Liver (tissue), 9 donors: ENCODE measurements around the gene TENT5C. TPM values are rescaled to one million over a fixed set of nuclear protein-coding genes. Genes with fewer than 3 reads are reported as not detected.
A peak's percentile ranks its signal among the peaks of the same experiment; 100 is the strongest.

ENCODE experiments used
- DNase-seq: peaks from one replicate; pipeline ENCODE4 v3.0.0-alpha.2; 2017; ENCODE audit warnings: low spot score
- H3K27ac ChIP-seq, 2 donors: one replicate each; pipeline ENCODE4 v1.7.0; 2013; ENCODE audit warnings: inconsistent platforms in 2 of 2, low read length in 2 of 2, control low read depth in 1 of 2, low read depth in 1 of 2, mild to moderate bottlenecking in 1 of 2
- H3K27me3 ChIP-seq, 4 donors: one replicate each; pipeline versions ENCODE4 v1.6.1 to v1.7.0; 2013; ENCODE audit warnings: low read length in 3 of 4, inconsistent platforms in 1 of 4, mild to moderate bottlenecking in 1 of 4, moderate library complexity in 1 of 4; ENCODE audit not compliant: control insufficient read depth in 4 of 4, insufficient read depth in 4 of 4
- H3K36me3 ChIP-seq, 4 donors: one replicate each; pipeline versions ENCODE4 v1.6.1 to v1.7.0; 2013; ENCODE audit warnings: low read length in 3 of 4, mild to moderate bottlenecking in 3 of 4, low read depth in 1 of 4, moderate library complexity in 1 of 4; ENCODE audit not compliant: control insufficient read depth in 4 of 4, insufficient read depth in 3 of 4
- H3K4me1 ChIP-seq, 4 donors: one replicate each; pipeline versions ENCODE4 v1.6.1 to v1.7.0; 2013; ENCODE audit warnings: low read length in 3 of 4, mild to moderate bottlenecking in 3 of 4, moderate library complexity in 1 of 4; ENCODE audit not compliant: control insufficient read depth in 4 of 4, insufficient read depth in 4 of 4
- H3K4me3 ChIP-seq, 3 donors: one replicate each; pipeline versions ENCODE4 v1.6.1 to v1.7.0; 2013; ENCODE audit warnings: low read length in 3 of 3, control low read depth in 1 of 3, low read depth in 1 of 3, mild to moderate bottlenecking in 1 of 3
- H3K9ac ChIP-seq, 2 donors: one replicate each; pipeline ENCODE4 v1.7.0; 2013; ENCODE audit warnings: low read length in 2 of 2, mild to moderate bottlenecking in 2 of 2, moderate library complexity in 2 of 2, control low read depth in 1 of 2, low read depth in 1 of 2
- H3K9me3 ChIP-seq, 4 donors: one replicate each; pipeline versions ENCODE4 v1.6.1 to v1.7.0; 2013; ENCODE audit warnings: low read length in 3 of 4; ENCODE audit not compliant: control insufficient read depth in 4 of 4
- CTCF ChIP-seq: fragments of 150-350 bp; IDR thresholded peaks from 2 replicates; pipeline ENCODE4 v1.5.1; 2017; ENCODE audit warnings: improper control_type of control experiment, low read depth, low read length; ENCODE audit not compliant: missing input control
- EGR1 ChIP-seq, 2 donors: IDR thresholded peaks; 2 replicates each; pipeline ENCODE4 v1.6.1; 2016 to 2018; ENCODE audit warnings: antibody characterized with exemption in 2 of 2, low read depth in 2 of 2
- FOXA1 ChIP-seq: IDR thresholded peaks from 2 replicates; pipeline ENCODE4 v1.6.1; 2016; ENCODE audit warnings: antibody characterized with exemption
- FOXA2 ChIP-seq: IDR thresholded peaks from 2 replicates; pipeline ENCODE4 v1.6.1; 2016; ENCODE audit warnings: antibody characterized with exemption
- GABPA ChIP-seq, 2 donors: IDR thresholded peaks in 1 of 2; conservative IDR thresholded peaks in 1 of 2; 2 replicates each; pipeline ENCODE4 v1.6.1; 2016; ENCODE audit warnings: antibody characterized with exemption in 2 of 2, mild to moderate bottlenecking in 1 of 2, moderate library complexity in 1 of 2
- HNF4A ChIP-seq, 2 donors: conservative IDR thresholded peaks; 2 replicates each; pipeline ENCODE4 v1.6.1; 2016; ENCODE audit warnings: antibody characterized with exemption in 2 of 2, mild to moderate bottlenecking in 2 of 2
- HNF4G ChIP-seq: IDR thresholded peaks from 2 replicates; pipeline ENCODE4 v1.6.1; 2016; ENCODE audit warnings: antibody characterized with exemption
- JUND ChIP-seq, 2 donors: IDR thresholded peaks; 2 replicates each; pipeline ENCODE4 v1.6.1; 2016; ENCODE audit warnings: antibody characterized with exemption in 2 of 2
- NR2F2 ChIP-seq: IDR thresholded peaks from 2 replicates; pipeline ENCODE4 v1.6.1; 2016; ENCODE audit warnings: antibody characterized with exemption
- RAD21 ChIP-seq, 2 donors: IDR thresholded peaks; 2 replicates each; pipeline ENCODE4 v1.6.1; 2016; ENCODE audit warnings: antibody characterized with exemption in 2 of 2, mild to moderate bottlenecking in 2 of 2
- RXRA ChIP-seq, 2 donors: IDR thresholded peaks; 2 replicates each; pipeline ENCODE4 v1.6.1; 2017 to 2018; ENCODE audit warnings: antibody characterized with exemption in 2 of 2, mild to moderate bottlenecking in 1 of 2
- SP1 ChIP-seq: IDR thresholded peaks from 2 replicates; pipeline ENCODE4 v1.6.1; 2018; ENCODE audit warnings: antibody characterized with exemption, mild to moderate bottlenecking
- TAF1 ChIP-seq: conservative IDR thresholded peaks from 2 replicates; pipeline ENCODE4 v1.6.1; 2016; ENCODE audit warnings: antibody characterized with exemption, mild to moderate bottlenecking
- YY1 ChIP-seq: IDR thresholded peaks from 2 replicates; pipeline ENCODE4 v1.6.1; 2016; ENCODE audit warnings: antibody characterized with exemption, mild to moderate bottlenecking
- WGBS: extraction: QIAGEN DNeasy Blood & Tissue Kit; methylation state at CpG from one replicate; pipeline ENCODE4 v1.1.7; 2013; 5-methylcytosine and 5-hydroxymethylcytosine counted together
- polyA plus RNA-seq, 2 donors: library from polyadenylated mRNA; stranded (reverse) in 1 of 2; unstranded in 1 of 2; fragments of 200-250 nt in 1 of 2; fragments of >200 nt in 1 of 2; fragmentation: Nextera tagmentation in 1 of 2; extraction: Ambion mirVana in 1 of 2; gene quantifications; one replicate each; pipeline versions ENCODE4 v1.2.1 to v1.2.3, GENCODE V29; 2013 to 2015
- total RNA-seq, 2 donors: library from RNA; depleted of rRNA; stranded (reverse); fragments of >200 nt; gene quantifications; one replicate each; pipeline ENCODE4 v1.2.3, GENCODE V29; 2014
- TF ChIP-seq, protein P1 (sequence below): IDR thresholded peaks from 2 replicates; pipeline ENCODE4 v1.6.1; 2016; ENCODE audit warnings: antibody characterized with exemption
- TF ChIP-seq, protein P2 (sequence below): IDR thresholded peaks from 2 replicates; pipeline ENCODE4 v1.6.1; 2016; ENCODE audit warnings: antibody characterized with exemption
- TF ChIP-seq, protein P3 (sequence below): IDR thresholded peaks from 2 replicates; pipeline ENCODE4 v1.6.1; 2016; ENCODE audit warnings: antibody characterized with exemption, mild to moderate bottlenecking
- TF ChIP-seq, protein P4 (sequence below): IDR thresholded peaks from 2 replicates; pipeline ENCODE4 v1.6.1; 2016; ENCODE audit warnings: antibody characterized with exemption
- donor health status: healthy.
- donor health status: healthy.
- donor health status: healthy.
- donor health status: healthy.
- donor health status: healthy.

The TENT5C gene
- total and polyA plus RNA-seq, 4 donors = 1.1 to 200 (median 4.8) TPM

DNA sequence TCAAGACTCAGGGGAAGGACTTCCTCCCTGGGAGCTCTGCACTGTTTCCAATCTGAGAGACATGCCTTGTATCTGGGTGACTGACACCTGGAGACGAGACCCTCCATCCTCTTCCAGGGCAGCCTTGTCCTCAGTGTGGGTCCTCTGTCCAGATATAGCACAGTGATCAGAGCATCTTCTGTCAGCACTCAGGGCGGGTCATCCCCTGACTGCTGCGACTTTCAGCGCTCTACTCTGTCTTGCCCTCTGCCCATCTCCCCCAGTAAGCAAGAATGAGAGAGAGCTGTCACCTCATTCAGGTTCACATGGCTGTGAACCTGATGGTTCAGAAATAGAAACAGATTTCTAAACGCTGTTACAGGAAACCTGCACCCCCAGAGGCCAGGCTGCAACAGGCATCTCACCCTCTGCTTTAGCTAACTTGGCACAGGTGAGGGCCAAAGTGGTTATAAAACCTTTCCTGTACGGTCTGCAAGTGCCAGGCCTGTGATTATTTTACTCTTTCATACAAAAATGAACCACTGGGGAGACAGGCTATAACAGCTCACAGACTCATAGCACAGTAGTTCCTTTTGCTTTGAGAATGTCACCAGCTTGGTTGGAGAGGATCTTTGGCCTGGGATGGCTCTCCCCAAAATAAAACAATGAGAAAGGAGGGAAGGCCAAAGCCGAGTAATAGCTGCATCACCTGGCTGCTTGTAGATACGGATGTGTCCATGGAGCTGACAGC, 11.4 kb upstream of the TENT5C start:
- no peak for DNase-seq

More for the DNA sequence above, 11.4 kb upstream of the TENT5C start:
- Histone ChIP-seq H3K27me3 (no peaks in the 10 kb centered on the region), H3K4me3 (no peak overlapping the region), H3K9ac (no peak overlapping the region), H3K36me3 (no peaks in the 10 kb centered on the region), H3K9me3 (no peaks in the 10 kb centered on the region), H3K4me1 (peaks cover 10 to 30% (median 21%) of the 10 kb centered on the region in 4 donors), H3K27ac (peak overlapping the region; percentile 44 to 59)
- whole genome bisulfite sequencing = 72% methylated on average over 8 of the region's 8 CpGs
- TF ChIP-seq GABPA (IDR thresholded peaks at IDR 0.05 in 1 of 2, conservative IDR thresholded peaks at IDR 0.05 in 1 of 2) (no peak), HNF4A (conservative IDR thresholded peaks at IDR 0.05) (peak; percentile 40 to 61), SP1 (peak; percentile 70), JUND (IDR thresholded peaks at IDR 0.05) (peak in 1 of 2 donors; percentile 21), FOXA2 (no peak), CTCF (peak; percentile 15), HNF4G (no peak), YY1 (no peak), FOXA1 (no peak), EGR1 (IDR thresholded peaks at IDR 0.05; ENCODE audit: low read depth in 2 of 2) (peak in 1 of 2 donors; percentile 17), RXRA (IDR thresholded peaks at IDR 0.05) (peak; percentile 79 to 86), NR2F2 (no peak), RAD21 (IDR thresholded peaks at IDR 0.05) (peak in 1 of 2 donors; percentile 67), TAF1 (no peak)
- TF ChIP-seq, protein P1, sequence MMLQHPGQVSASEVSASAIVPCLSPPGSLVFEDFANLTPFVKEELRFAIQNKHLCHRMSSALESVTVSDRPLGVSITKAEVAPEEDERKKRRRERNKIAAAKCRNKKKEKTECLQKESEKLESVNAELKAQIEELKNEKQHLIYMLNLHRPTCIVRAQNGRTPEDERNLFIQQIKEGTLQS = no peak
- TF ChIP-seq, protein P2, sequence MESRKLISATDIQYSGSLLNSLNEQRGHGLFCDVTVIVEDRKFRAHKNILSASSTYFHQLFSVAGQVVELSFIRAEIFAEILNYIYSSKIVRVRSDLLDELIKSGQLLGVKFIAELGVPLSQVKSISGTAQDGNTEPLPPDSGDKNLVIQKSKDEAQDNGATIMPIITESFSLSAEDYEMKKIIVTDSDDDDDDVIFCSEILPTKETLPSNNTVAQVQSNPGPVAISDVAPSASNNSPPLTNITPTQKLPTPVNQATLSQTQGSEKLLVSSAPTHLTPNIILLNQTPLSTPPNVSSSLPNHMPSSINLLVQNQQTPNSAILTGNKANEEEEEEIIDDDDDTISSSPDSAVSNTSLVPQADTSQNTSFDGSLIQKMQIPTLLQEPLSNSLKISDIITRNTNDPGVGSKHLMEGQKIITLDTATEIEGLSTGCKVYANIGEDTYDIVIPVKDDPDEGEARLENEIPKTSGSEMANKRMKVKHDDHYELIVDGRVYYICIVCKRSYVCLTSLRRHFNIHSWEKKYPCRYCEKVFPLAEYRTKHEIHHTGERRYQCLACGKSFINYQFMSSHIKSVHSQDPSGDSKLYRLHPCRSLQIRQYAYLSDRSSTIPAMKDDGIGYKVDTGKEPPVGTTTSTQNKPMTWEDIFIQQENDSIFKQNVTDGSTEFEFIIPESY = no peak
- TF ChIP-seq, protein P3, sequence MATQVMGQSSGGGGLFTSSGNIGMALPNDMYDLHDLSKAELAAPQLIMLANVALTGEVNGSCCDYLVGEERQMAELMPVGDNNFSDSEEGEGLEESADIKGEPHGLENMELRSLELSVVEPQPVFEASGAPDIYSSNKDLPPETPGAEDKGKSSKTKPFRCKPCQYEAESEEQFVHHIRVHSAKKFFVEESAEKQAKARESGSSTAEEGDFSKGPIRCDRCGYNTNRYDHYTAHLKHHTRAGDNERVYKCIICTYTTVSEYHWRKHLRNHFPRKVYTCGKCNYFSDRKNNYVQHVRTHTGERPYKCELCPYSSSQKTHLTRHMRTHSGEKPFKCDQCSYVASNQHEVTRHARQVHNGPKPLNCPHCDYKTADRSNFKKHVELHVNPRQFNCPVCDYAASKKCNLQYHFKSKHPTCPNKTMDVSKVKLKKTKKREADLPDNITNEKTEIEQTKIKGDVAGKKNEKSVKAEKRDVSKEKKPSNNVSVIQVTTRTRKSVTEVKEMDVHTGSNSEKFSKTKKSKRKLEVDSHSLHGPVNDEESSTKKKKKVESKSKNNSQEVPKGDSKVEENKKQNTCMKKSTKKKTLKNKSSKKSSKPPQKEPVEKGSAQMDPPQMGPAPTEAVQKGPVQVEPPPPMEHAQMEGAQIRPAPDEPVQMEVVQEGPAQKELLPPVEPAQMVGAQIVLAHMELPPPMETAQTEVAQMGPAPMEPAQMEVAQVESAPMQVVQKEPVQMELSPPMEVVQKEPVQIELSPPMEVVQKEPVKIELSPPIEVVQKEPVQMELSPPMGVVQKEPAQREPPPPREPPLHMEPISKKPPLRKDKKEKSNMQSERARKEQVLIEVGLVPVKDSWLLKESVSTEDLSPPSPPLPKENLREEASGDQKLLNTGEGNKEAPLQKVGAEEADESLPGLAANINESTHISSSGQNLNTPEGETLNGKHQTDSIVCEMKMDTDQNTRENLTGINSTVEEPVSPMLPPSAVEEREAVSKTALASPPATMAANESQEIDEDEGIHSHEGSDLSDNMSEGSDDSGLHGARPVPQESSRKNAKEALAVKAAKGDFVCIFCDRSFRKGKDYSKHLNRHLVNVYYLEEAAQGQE = no peak
- TF ChIP-seq, protein P4, sequence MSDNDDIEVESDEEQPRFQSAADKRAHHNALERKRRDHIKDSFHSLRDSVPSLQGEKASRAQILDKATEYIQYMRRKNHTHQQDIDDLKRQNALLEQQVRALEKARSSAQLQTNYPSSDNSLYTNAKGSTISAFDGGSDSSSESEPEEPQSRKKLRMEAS = peak; percentile 40
